Left ventricle myocardium superior (tissue), 1 donor: ENCODE results near the gene MBNL3. TPM values are rescaled to one million over a fixed set of nuclear protein-coding genes. Genes with fewer than 3 reads are reported as not detected.
"Not testable (repeated sequence)": the region's sequence is repeated elsewhere in the genome, so short reads cannot be mapped to it uniquely, and the experiment has no call there.

Experiments used
- ATAC-seq: fragments of 200-7000 bp; cut with Tn5 transposase; one replicate; pipeline ENCODE4 v1.9.1; 2020; ENCODE audit warnings: mild to moderate bottlenecking, moderate library complexity
- DNase-seq: peaks from one replicate; pipeline ENCODE4 v3.0.0-alpha.2; 2020
- intact Hi-C: fragments of 100-400 bp; cut with micrococcal nuclease; formaldehyde crosslinking; loops from one replicate; pipeline ENCODE4 v1.11.0; 2022
- total RNA-seq: library from RNA; stranded (reverse); fragmentation: NEBNext Ultra II Directional; extraction: Animal tissue kit (Norgen Biotek cat#: 25700); gene quantifications from one replicate; pipeline ENCODE4 v1.2.1, GENCODE V29; 2021
- donor health status: DM: no; HTN: yes; CAD: no; lungs with severe emphysema.

MBNL3 gene
- total RNA-seq, 1 donor from 2014 or later = 31.4 TPM

DNA sequence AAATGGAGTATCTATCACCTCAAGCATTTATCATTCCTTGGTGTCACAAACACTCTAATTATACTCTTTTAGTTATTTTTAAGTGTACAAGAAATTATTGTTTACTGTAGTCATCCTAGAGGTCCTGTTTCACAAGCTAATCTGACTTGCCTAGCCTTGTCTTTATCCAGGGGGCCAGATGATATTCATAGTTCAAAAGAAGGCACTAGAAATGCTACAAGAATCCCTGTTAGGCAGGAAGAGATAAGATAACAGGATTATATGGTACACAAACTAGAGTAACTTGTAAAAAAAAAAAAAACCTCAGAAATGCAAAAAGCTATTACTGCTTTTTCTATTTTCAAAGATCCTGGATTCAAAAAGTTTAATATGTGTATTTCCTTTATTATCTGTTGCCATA lies 95.8 kb downstream of the MBNL3 start:
- intact Hi-C loops = no loop called here
- no peak for DNase-seq
- no peak for ATAC-seq

DNA sequence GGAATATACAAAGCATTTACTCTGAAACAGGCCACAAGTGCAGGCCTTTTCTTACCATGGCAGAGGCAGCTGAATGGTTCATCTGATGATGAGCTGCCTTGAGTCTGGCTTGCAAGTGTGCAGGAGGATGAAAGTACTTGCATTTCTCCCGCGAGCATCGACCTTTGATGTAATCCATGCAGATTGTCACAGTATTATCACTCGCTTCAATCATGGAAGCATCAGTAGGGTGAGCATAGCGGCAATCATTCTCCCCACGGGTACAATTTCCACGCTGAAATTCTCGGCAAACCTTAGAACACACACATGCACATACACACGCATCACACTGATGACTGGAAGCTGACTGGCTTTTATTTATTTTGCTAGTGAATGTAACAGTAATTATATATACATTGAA lies 98.0 kb downstream of the MBNL3 start:
- intact Hi-C loops = no loop called here
- no peak for ATAC-seq
- no peak for DNase-seq

DNA sequence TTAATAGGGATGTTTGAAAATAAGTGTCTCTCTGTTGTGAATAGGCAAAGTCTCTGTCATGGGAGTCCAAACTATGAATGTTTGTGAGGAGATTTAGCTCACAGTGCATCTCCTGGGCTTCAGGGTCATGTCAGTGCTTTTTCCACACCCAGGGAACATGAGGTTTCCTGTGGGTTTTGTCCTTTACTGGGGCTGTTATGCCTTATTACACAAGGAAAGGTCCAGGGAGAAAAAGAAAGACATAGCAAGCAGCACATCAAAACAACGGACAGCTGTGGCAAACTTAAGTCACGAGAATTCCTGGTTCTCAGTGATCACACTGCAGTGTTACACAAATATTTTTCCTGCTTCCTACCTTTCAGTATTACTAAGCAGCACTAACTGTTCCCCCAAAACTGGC lies 99.4 kb downstream of the MBNL3 start:
- intact Hi-C loops = no loop called here
- ATAC-seq = peak; percentile 32
- DNase-seq = no peak

GRCh38 chrX:132388371-132388770 lies 100.5 kb downstream of the MBNL3 start:
- DNase-seq = no peak
- ATAC-seq = no peak
- intact Hi-C loops = no loop called here

DNA sequence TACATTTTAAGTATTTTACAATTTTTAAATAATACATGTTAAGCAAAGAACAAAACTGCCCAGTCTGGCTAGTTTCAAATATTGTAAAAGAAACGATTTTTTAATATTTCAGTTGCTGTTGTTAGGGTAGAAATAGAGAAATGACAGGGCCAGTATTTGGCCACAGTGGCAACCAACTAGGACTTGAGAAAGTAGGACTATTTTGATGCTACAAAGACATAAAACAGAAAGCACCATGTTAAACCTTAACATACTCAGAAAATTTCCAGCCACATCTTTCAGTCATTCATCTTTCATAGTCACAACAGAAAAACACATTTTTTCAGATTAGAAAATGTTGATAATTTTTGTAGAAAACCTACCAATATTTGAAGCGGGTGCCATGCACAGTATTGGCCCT lies 104.5 kb downstream of the MBNL3 start:
- intact Hi-C loops = no loop called here
- no peak for ATAC-seq
- no peak for DNase-seq

- ATAC-seq (no peak), DNase-seq (no peak)
- intact Hi-C loops = no loop called here
Measured at GRCh38 chrX:132382068-132382467, 106.8 kb downstream of the MBNL3 start.

DNA sequence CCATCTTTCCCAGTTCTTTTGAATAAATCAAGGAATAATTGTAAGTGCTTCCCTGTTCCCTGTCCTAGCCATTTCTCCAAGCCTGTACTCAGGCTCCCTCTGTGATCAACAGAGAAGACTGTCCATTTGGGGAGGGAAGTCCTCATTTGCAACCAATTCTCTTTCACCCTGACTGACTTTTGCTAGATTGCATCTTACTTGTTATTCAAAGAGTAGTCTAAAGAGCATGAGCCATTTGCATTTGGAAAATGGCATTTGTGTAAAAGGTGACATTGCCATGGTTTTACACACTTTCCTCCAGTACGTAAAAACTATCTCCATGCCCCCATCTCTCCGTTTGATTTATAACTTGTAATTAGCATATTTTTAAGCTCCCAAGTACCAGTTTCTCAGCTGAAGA lies 110.6 kb downstream of the MBNL3 start:
- ATAC-seq = no peak
- intact Hi-C loops = no loop called here
- DNase-seq = no peak

DNA sequence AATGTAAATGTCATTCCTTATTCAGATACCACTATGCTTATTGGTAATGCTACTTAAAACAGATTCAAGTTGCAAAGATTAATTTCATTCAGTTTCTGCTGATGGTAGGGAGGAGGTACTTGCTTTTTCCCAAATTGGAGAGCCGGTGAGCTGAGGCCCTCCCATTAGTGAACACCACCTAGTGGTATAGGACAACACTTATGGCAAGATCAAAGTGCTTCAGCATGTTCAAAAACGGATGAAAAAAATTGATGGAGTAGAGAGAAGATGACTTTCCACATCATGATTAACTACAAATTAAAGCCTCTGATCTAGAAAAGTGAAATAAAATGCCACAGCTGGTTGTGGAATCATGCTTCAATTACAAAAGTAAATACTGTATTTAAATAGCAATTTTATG lies 112.9 kb downstream of the MBNL3 start:
- no peak for ATAC-seq
- no peak for DNase-seq
- intact Hi-C loops = no loop called here

DNA sequence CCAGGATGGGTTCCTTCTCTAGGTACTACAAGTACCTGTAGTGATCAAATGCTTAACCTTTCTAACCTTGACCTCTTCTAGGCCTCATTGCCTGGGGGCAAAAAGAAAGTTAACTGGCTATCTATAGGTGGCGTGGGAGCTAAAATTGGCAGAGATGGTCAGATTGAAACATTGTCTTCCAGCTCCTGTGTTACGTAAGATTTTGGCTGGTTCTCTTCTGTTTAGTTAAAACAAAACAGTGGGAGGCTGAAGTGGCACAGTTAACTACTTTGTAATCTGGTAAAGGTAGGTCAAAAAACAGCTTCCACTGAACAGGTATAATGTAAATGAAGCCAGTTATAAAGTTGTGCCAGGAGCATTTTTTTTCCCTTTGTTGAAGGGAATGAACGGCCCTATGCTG lies 115.2 kb downstream of the MBNL3 start:
- ATAC-seq = no peak
- intact Hi-C loops = no loop called here

GRCh38 chrX:132369617-132370326 lies 119.1 kb downstream of the MBNL3 start:
- DNase-seq = no peak
- peak; percentile 26 for ATAC-seq
- intact Hi-C loops = no loop called here

More for the DNA sequence above, 115.2 kb downstream of the MBNL3 start:
- DNase-seq = no peak

DNA sequence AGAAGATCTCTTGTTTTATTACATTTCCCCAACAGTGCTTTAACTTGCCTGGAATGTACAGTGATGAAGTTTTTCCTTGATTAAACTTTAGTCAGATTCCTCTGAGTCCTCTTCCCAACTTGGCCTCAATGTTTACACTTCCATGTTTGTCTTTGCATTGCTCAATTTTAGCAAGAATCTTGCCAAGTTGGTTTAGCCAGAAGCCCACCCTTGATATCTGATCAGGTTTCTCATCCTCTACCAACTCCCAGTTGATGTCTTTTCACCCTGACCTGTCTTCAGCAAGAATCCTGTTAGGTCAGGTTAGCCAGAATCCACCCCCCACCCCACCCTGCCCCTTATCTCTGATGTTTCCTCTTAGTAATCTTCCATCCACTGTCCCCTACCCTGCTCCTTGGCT lies 120.9 kb downstream of the MBNL3 start:
- DNase-seq (no peak), ATAC-seq (no peak)
- intact Hi-C loops = no loop called here

GRCh38 chrX:132367314-132367713 lies 121.5 kb downstream of the MBNL3 start:
- intact Hi-C loops = no loop called here
- DNase-seq = no peak
- ATAC-seq = no peak

- DNase-seq = no peak
- intact Hi-C loops = no loop called here
- no peak for ATAC-seq
Measured at GRCh38 chrX:132365490-132365889, 123.3 kb downstream of the MBNL3 start.

DNA sequence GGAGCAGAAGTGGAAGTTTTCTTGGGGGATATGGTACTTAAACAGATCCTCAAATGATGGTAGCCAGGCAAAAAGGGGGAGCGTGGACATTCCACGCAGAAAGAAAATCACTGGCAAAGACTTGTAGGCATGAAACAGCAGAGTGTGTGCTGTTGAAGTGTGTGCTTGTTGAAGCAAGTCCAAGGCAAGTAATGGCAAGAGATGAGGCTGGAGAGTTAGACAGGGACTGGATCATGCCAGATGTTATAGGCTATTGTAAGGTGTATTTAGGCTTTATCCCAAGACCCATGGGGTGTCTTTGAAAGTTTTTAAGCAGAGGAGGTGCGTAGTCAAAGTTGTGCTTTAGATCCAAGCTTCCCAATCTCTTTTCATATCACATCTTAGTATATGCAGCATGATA lies 124.5 kb downstream of the MBNL3 start:
- ATAC-seq (no peak), DNase-seq (no peak)
- intact Hi-C loops = no loop called here

GRCh38 chrX:132353430-132353829 lies 135.4 kb downstream of the MBNL3 start:
- DNase-seq = no peak
- intact Hi-C loops = no loop called here
- no peak for ATAC-seq

DNA sequence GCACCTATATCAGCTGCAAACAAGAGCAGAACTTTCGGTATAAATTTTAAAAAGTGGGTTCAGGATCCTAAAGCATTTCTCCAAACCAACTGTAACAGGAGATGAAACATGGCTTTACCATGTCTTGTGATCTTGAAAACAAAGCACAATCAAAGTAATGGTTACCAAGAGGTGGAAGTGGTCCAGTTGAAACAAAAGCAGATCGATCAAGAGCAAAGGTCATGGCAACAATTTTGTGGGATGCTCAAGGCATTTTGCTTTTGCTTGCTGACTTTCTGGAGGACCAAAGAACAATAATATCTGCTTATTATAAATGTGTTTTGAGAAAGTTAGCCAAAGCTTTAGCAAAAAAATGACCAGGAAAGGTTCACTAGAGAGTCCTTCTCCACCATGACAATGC lies 152.7 kb downstream of the MBNL3 start:
- ATAC-seq = no peak
- DNase-seq = no peak
- intact Hi-C loops = no loop called here

DNA sequence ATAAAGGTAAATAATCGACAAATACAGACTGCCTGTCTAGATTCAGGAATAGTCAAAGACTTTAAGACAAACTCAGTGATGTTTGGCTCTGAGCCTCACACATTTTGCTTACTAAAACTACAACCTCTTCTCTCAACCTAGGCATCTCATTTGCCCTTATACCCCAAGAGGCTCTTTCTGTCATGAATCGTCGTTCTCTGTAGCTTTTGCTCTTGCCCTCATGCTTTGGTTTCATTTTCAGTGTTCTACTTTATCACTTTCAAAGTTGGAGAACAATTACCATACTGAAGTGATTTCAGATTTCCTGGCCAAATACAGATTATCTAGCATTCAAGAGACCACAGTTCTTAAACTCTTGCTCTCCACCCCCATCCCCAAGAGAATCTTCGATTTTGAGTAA lies 155.5 kb downstream of the MBNL3 start:
- DNase-seq = no peak
- intact Hi-C loops = no loop called here
- no peak for ATAC-seq

DNA sequence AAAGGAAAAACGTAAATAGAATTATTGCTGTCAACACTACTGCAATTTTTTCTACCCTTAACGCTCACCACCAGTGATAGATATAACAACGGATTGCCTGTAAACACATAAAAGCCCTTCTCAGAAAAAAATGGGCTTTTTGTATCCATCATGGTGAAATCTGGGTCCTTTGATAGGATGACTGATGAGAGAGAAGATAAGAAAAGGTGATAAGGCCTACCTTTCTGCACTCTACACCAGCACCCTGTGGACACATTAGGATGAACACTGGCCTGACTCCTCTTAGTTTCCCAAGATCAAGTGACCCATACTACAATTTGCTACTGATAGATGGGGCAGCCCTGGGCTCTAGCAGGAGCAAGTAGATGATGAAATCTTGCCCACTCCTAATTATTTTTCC lies 157.3 kb downstream of the MBNL3 start:
- DNase-seq (no peak), ATAC-seq (no peak)
- intact Hi-C loops = no loop called here

DNA sequence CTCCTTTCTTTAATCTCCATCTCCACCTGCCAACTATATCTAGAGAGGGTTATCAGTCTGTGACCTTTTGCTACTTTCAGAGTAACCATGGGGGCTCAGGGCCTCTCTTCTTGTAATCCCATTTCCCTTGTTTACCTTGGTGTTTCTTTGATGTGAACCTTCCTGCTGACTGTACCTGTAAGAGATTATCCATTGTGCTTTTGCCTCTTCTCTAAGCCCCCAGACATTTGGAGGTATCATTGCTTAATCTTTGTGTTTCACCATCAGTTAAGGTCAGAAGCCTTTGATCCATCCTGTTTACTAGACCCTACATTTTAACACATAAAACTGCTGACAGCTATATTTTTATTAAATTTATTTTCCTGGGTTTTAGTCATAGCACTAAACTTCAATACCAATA lies 157.8 kb downstream of the MBNL3 start:
- intact Hi-C loops = no loop called here
- no peak for ATAC-seq
- no peak for DNase-seq

DNA sequence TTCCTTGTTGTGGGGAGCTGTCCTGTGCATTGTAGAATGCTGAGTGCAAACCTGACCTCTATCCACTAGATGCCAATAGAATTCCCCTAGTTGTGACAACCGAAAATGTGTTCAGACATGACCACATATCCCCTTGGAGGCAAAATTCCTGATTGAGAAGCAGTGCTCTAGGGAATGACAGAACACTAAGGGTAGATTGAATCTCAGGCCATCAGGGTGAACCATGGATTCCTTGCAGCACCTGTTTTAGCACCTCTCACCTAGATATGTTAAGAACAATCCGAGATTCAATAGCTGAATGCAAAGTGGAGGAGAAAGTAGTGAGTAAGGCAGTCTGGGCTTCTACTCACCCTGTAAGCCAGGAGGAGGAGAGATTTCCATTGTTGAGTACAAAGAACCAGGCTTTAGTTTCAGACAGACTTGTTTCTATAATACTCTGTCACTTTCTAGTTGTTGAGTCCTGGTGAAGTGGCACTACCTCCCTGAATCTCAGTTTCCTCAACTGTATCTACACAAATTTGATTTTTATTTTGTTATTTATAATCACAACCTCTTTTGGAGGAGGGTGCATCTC lies 158.6 kb downstream of the MBNL3 start:
- no peak for ATAC-seq
- intact Hi-C loops = no loop called here
- no peak for DNase-seq

DNA sequence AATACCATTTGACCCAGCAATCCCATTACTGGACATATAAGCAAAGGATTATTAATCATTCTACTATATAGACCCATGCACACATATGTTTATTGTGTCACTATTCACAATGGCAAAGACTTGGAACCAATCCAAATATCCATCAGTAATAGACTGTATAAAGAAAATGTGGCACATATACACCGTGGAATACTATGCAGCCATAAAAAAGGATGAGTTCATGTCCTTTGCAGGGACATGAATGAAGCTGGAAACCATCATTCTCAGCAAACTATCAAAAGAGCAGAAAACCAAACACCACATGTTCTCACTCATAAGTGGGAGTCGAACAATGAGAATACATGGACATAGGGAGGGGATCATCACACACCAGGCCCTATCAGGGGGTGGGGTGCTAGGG lies 161.9 kb downstream of the MBNL3 start:
- ATAC-seq, DNase-seq, intact Hi-C loops: not testable (repeated sequence)
